IPS-NIHi7 (cell line): ENCODE results near the gene TSPAN9.

Experiments used
- DNase-seq: peaks from one replicate; pipeline ENCODE4 v3.0.0; 2012; ENCODE audit warnings: mixed read lengths; ENCODE audit errors: extremely low spot score

TSPAN9 gene

DNA sequence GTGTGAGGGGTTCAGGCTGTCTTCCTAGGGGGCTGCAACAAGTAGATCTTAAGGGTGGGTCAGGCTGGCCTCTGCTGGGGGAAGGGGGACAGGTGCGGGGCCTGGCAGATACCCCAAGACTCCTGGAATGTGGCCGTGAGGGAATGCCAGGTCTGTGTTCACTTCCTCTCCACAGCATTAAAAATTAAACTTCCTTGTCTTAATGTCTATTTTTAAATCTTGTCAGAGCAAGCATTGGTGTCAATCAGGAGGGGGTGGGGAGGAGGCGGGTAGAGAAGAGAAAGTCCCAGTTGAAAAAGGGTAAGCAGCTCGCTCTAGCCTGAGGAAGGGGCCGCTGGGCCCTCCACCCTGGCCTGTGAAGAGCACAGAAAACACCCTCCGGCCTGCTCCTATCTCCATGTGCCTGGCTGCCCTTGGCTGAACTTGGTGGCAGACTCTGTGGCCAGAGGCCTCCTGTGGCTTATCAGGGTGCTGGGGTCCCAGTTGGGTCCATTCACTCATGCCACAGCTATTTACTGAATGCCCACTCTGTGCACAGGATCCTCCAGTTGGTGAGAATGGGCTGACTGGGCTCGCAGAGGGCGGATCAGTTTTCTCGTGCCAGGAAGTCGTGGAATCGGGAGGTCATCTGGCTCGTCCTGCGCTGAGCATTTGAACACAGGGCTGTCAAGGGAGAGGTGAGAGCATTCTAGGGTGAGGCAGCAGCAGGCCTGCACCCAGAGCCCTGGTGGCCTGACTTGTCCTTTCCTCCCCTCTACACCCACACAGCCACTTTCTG is 128.8 kb downstream of the TSPAN9 start:
- DNase-seq = no peak

DNA sequence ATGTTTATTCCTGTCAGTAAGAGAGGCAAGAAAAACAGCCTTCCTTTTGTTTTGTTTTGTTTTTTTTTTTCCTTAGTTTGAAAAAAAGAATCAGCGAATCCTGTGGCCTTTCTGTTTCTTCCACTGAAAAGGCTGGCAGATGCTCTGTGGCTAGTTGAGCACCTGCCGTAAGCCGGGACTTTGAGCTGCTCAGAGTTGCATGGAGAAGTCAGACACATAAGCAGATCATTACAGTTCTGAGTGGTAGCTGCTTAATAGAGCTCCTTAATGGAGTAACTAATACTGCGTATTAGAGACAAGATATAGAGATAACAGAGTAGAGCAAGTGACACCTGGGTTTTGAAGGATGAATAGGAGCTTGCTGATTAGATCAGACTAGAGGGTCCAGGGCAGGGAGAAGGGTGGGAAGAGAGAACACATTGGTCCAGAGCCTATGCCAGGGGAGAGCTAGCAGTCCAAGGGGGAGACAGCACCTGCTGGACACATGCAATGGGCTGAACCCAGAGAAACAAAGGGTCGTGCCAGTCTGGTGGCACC is 129.4 kb downstream of the TSPAN9 start:
- no peak for DNase-seq

DNA sequence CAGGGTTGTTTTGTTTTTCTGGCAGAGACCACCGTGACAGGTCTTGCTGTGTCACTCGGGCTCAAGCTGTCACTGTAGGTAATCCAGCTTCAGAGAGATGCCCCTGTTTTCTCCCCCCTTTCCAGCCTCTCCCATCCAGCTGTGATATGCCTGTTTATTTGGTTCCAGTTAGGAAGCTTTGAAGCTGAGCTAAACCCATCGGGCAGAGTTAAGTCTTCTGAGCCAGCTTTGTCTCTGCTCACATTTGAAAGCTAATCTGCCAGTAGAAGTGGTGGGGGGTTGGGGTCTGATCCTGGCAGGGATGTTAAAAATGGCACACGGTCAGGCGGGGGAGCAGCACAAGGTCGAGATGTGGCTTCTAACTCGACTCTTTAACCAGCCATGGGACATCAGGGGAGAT is 130.0 kb downstream of the TSPAN9 start:
- no peak for DNase-seq

DNA sequence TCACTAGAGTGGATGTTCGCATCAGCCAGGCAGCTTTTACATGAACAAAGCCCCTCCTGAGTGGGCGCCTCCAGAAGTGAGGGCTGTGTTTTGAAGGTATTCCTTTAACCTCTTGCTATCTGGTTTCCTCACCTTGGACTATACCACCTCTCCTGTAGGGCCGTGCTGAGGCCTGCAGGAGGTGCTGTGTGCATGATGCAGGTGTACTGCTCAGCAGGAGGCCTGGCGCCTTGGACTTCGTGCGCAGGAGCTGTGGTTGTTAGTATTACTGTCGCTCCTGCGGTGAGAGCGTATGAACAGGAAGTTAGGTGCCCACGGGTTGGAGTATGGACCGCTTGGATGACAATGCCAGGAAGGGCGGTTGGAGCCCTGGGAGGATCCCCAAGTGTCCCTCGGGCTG is 130.7 kb downstream of the TSPAN9 start:
- peak; percentile 76 for DNase-seq

DNA sequence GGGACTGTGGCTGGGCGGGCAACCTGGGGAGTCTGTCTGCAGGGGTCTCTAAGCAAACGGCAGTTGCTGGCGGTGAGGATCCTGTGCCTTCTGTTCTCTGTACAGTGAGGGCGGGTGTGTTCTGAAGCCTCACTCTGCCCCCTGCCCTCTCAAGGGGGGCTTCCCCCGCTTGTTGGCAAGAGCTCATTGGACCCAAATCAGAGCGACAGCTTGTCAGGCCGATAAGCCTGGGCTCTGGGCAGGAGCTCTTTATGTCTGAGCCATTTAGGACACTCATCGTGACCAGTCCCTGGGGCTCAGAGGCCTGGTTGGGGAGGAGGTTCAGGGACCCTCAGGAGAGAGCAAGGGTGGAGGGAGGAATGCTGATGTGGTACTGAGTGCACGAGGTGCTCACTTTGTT is 136.0 kb downstream of the TSPAN9 start:
- DNase-seq = no peak

DNA sequence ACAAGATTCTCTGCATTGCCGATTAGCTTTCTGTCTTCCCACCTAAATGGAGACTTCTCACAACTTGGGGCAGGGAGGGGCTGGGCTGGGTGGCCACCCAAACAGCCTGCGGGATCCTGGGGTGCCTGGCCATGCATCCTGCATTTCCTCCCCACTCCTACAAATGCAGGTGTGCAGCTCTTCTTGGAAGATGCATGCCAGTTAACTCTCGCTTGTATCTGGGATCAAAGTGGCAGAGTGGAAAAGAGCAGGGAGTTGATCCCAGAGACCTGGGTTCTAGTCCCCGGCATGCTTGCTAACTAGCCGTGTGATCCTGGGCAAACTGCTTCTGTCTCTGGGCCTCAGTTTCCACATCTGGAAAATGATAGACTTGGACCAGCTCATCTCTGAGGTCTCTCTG is 136.6 kb downstream of the TSPAN9 start:
- no peak for DNase-seq

DNA sequence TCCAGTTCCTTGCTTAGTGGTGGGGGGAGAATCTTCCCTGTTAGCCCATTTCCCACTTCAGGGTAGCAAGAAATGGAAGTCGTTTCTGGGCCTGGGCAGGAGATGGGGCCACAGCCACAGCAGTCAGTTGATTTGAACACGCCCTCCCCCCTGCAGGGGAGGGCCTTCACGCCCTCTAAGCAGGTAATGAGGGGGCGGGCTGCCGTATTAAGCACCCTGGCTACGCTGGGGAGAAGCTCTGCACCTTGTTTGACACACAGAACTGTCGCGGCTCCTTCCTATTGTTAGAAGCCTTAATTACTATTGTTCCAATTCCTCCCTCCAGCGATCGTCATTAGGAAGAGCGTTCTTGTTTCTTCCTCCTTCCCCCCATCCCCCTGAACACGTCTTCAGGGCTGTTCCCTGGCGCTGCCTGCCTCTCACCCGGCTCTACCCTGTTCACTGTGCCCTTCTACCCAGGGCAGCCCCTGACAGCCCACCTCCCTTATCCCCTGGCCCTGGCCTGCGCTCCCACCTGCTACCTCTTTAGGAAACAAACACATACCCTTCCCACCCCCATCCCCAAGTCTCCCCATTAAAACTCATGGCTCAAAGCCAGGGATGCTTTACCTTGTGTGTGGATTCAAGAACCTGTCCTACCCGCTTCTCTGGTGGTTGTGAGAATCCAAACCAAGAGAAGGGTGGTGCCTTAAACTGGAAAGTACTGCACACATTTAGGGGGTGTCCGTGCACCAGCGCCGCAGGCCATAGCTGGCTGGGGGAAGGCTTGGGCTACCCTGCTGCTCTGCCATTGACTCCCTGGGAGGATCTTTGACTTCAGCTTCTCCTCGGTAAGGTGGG is 137.6 kb downstream of the TSPAN9 start:
- DNase-seq = peak; percentile 78

DNA sequence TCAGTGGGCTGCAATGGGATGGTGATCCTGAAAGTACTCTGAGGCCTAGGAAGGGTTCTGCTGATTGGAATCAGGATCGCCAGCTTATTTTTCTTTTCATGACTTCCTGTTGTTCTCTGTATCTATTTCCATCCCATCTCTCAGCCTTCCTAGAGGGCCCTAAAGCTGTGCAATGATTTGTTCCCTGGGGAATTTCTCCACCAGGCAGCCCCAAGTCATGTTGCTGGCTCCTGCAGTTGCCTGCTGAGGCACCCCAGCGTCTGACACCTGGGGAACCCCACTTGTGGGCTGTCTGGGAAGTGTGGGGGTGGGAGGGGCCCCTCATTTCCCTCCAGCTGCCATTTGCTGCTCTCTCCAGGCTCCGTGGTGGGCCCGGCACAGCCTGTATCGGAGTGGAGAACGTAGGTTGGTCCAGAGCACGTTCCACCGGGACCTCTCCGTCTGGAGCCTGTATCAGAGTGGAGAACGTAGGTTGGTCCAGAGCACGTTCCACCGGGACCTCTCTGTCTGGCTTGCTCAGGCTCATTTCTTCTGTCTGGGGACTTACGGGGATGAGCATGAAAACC is 138.3 kb downstream of the TSPAN9 start:
- DNase-seq = no peak

DNA sequence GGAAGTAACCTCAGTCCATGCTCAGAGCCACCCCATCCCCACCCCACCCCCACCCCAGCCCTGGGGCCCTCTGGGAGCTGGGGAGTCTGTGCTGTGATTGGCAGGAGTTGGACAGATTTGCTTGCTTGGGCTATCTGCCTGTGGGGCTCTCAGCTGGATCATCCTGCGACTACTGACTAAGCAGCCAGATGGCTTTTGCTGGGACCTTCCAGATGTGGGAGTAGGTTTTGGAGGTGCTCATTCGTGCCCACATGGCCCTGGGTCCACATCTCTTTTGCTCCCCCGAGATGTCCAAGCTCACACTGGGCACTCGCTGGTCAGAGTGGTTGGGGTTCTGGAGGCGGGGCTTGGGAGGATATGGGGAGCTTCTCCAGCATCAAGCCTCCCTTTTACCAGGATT is 138.9 kb downstream of the TSPAN9 start:
- DNase-seq = no peak

DNA sequence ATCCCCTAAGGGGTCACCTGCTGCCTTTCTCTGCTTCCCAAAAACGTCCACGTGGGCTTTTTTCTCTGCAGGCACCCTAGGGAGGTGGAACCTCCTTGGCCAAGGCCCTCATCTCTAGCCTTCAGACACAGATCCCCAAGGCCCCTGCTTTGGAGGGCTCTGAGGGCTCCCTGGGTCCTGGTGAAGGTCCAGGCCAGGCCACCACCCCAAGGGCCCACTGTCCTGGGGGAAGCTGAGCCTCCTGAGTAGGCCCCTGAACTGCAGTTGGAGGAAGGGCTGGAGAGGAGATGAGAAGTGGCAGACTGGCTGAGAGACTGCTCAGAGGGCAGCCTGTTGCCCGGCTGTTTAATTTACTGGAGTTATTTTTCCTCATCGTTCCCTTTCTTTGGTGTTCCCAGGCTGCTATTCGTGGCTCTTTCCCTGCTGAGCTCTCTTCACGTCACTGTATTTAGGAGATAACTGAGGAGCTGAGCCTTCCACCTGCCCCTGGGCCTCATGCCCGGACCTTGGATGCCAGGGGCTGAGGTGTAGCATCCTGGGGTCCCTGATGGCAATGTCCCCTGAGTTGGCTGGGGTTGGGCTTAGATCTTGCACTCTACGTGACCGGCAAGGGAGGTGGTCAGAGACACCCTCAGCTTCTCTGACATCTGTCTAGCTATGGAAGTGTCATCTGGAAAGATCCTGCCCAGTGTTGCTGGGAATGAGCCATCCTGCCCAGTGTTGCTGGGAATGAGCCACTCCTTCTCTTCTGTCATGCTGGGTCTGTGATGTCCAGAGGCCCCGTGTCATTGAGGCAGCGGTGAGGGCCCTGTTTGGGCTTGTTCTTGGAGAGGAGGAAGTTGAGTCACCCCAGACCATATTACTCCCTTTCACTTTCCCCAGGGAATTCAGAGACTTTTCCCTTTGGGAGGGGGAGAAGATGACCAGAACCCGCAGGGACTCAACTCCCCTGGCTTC is 139.8 kb downstream of the TSPAN9 start:
- DNase-seq = no peak

DNA sequence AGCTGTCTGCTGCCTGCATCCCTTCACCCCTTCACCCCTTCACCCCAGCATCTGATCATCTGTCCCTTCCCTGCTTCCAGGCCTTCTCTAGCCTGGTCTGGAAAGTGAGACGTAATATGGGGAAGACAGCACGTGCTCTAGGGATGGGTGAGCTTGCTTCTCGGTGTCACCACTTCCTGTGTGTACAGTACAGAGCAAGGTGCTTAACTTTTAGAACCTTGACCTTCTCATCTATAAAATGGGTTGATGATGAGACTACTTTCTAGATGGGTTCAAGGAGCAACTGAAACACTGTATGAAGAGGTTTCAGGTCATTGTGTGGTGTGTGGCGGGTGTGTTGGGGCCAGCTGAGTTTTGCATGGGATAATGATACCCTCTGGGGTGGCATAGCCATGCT is 140.5 kb downstream of the TSPAN9 start:
- no peak for DNase-seq

DNA sequence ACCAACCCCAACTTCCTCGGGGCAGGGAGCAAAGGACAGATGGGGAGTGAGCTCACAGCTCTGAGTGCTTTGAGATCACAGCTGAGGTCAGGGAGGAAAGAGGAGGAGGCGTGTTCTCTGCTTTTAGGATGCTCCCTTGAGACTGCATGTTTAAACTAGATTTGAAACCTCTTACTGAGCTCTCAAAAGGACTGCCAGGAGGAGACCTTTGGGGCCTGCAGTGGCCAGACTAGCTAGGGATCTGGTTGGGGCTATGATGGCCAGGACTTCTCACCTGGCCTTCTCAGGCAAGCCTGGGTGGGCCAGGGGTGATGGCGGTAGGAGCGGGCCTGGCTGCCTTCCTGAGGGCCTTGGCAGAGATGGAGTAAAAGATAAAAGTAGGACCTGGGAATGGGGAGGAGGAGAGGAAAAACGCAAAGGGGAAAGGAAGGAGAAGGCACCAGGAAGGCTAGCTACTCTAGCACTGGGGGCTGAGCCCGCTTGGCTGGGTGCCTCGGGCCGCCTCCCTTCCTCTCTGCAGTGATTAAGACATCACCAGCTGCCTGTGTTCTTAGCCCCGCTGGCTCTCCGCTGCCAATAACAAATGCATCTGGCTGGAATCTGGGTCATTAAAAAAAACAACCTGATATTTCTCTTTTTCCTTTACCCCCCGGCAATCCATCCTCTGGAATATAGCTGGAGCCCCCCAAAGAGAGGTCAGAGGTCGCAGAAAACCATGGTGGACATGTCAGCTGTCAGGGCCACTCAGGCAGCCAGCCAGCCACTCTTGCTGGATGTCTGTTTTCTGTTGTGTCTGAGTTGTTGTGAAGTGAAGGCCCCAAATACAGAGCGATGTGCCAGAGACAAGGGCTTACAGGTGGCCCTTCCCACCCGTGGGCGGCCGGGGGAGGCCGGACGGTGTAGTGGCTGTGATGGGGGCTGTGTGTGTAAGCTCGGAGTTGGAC is 141.3 kb downstream of the TSPAN9 start:
- DNase-seq = no peak

DNA sequence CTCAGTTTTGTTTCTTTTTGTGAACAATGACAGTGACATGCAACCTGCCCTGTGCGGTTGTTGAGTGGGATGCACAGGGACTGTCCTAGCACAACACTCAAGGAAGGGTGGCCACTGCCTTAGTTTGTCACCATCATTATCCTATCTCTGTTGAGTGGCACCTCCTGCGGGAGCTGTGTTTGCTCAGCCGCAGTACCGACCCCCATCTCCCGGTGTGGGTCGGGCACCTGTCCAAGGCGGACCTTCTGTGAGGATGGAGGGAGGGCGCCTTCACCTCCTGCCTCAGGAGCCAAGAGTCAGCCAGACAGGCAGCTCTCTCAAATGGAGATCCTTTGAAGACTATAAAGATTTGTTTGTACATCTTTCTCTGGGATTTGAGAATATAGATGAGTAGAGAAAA is 142.1 kb downstream of the TSPAN9 start:
- DNase-seq = no peak

DNA sequence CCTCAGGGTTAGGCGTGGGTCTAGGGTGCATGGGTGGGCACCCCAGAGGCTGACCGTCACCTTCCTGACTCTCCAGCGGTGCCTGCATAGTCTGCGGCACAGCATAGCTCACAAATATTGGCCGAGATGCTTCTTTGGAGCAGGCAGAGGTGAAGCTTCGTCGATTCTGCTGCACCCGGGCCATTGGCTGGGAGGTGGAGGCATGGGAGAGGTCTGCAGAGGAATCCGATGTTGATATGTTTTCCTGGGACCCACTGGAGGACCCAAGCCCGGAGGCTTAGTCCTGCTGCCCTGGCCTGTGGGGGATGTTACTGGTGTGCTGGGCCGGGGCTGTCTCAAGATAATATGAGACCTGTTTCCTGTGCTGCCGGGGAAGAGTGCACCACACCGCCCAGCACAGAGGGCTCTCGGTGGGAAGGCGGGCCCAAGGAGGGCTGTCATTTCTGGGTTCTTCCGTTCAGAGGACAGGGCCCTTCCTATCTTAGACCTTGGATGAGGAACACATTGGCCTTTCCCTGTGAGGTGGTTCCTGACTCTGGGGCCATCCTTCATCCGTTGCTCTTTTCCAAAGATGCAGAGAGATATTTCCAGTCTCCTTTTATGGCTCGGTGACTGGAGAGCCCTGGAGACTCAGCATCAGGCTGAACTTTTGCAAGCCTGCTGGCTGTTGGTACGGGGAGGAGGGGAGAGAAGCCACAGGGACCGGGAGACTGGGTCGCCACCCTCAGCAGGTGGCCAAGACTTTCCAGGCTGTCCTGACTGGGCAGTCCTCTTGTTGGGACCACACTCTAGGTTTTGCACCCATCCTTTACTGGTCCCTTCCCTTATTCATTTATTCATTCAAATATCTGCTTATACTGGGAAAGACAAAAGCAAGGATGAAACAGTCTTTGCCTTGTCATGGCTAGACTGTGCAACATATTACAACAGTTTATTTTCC is 143.5 kb downstream of the TSPAN9 start:
- DNase-seq = no peak

DNA sequence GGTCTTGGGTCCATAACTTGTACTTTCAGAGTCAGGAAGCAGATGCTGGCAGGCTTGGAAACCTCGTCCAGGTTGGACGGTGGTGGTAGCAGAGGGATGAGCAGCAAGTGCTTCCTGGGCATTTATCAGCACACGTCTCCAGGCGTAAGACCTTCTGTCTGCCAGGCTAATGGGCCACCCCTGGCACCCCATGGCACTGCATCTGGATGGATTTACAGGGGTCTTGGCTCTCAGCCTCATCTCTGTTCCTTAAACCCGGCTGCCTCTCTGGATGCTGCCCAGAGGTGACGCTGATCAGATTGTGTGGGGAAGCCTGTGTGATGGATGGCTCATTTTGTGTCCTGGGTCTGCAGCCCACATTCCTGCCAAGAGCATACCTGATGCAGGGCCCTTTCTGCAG is 145.1 kb downstream of the TSPAN9 start:
- no peak for DNase-seq

DNA sequence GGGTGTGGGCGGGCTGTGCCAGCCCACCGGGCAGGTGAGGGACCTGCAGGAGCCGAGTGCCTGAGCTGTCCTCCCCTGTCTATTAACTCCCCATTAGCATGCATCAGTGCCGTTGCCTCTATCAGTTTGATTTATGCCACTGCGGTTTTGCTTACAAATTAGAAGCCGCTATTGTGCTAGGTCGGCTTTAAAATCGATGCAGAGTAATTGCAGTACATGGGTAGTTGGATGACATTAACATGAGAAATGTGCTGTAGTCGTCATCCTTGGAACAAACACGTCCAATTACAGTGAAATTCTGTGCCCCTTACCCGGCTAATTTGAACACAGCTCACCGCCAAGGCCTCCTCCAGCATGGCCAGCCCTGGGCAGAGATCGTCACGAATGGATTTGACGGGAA is 145.8 kb downstream of the TSPAN9 start:
- DNase-seq = no peak

DNA sequence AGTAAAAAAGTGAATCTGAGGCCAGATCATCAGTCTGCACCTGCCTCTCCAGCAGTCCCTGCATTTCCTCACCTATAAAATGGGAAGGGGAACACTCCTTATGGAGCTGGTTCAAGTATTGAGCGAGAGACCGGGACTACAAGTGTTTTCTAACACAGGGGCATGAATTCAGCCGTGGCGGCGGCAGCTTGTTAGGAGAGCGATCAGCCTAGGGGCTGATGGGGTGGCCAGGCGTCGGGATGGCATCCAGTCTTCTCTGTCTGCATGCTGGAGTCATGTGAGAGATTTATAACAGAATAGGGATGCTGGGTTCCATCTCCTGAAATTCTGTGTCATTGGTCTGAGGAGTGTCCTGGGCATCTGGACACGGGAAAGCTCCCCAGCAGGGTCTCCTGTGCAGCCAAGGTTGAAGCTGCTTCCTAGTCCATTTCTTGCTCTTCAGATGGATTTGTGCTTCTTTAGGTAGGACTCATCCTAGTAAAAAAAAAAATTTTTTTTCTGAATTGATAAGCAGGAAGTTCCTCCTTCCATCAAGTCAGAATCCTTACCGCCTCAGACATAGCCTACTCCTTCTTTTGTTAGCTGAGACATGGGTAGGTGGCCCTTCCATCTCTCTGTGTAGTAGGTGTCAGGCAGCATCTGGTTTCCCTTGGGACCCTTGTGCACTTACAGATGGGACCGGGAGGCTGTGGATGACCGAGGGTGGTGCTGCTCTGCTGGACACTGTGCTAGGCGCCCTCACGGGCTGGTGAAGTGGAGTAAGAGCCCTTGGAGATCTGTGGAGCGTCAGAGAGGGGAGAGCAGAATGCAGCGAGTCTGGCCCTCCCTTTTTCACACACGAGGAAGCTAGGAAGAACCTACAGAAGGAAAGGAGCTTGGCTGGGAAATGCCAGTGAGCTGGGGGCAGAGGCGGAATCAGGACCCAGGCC is 146.7 kb downstream of the TSPAN9 start:
- no peak for DNase-seq

DNA sequence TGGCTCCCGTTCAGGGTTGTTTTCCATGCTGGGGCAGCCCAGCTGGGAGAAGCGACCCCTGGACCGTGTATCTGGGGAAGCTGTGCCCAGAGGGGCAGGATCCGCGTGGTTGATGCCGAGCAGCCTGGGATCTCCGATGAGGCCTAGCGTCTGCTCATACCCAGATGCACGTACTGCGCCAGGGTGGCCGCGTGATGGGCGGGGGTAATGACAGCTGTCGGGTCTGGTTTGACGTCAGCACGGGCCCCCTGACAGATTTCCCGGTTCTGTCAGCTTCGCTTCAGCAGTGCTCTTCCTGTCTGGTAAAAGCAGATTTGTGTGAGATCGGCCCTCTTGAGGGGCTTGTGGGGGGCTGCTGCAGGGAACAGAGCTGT is 147.3 kb downstream of the TSPAN9 start:
- no peak for DNase-seq
